GM18907 (cell line): ENCODE results near the gene CPNE6.

Experiments used
- ATAC-seq: cut with Tn5 transposase; IDR thresholded peaks from one replicate; pipeline ENCODE4 v1.9.1; 2021; ENCODE audit warnings: mild to moderate bottlenecking, moderate library complexity; ENCODE audit not compliant: unreplicated experiment

The CPNE6 gene

DNA sequence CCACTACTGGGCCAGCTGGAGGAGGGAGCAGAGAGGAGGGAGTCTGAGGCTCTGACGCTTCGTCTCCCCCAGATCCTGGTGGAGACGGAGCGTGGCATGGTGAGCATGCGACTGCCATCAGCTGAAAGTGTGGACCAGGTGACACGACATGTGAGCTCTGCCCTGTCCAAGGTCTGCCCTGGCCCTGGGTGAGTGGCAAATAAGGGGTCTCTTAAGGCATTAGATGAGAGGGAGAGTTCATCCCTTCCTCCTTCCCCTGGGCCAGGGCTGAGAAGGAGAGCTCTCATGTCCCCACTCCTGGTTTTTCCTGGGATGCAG lies 17.1 kb upstream of the CPNE6 start:
- no peak for ATAC-seq

DNA sequence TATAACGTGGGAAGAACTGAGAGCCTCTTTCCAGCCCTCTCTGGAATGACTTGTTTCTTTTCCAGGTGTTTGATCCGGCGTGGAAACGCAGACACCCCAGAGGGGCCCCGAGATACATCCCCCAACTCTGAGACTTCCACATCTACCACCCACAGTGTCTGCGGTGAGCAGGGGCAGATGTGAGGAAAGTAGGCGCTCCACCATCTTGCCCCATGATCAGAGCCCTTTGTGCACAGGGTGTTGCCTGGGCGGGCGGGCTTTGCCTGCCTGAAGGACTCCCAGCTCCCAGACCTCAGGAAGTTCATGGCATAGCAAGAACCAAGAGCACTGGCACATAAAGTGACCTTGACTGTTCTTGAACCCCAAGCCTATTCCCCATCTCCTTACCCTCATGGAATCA lies 16.7 kb upstream of the CPNE6 start:
- ATAC-seq = no peak

DNA sequence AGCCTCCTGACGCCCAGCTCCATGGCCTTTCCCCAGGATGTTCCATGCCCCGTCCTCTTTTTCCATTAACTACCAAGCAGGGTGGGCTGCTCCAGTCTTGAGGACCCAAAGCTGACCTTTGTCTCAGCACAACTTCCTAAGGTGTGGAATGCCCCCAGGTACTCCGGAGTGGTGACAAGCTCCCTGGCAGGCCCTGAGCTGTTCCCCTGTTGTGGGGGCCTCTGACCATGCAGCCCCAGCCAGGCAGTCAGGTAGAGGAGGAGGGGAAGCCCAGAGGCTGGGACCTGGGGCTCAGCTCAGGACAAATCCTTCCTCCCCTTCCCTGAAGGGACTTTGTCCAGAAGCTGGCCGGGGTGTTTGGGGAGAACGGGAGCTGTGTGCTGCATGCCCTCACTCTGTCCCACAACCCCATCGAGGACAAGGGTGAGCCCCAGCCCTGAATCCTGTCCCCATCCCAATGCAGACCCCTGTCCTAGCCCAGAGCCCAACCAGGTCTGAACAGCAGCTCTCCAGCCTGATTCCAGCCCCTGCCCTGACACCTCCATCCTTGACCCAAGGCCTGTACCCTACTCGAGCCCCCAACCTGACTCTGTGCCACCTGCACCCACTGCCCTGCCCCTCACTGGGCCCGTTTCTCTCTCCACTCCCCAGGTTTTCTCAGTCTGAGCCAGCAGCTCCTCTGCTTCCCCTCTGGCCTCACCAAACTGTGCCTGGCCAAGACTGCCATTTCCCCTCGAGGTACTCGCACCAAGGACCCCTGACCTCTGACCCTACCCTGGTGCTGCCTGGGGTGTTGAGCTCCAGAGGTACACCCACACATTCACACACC lies 15.2 kb upstream of the CPNE6 start:
- ATAC-seq = no peak

DNA sequence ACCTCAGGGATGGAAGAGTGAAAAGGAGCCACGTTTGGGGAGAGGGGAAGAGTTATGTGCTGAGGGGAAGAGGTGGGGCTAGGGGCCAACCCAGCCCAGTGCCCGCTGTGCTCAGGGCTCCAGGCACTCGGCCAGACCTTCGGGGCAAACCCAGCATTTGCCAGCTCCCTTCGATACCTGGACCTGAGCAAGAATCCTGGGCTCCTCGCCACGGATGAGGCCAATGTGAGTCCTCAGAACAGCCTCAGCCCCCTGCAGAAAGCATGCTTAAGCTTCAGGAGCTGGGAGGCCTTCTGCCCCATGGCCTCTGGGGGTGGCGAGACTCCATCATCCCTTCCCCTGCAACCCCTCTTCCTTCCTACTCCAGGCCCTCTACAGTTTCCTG lies 14.6 kb upstream of the CPNE6 start:
- ATAC-seq = no peak

- no peak for ATAC-seq
These were observed 14.1 kb upstream of the CPNE6 start for GRCh38 chr14:24057271-24057670.

GRCh38 chr14:24057867-24058259 lies 13.5 kb upstream of the CPNE6 start:
- peak; percentile 11 for ATAC-seq

DNA sequence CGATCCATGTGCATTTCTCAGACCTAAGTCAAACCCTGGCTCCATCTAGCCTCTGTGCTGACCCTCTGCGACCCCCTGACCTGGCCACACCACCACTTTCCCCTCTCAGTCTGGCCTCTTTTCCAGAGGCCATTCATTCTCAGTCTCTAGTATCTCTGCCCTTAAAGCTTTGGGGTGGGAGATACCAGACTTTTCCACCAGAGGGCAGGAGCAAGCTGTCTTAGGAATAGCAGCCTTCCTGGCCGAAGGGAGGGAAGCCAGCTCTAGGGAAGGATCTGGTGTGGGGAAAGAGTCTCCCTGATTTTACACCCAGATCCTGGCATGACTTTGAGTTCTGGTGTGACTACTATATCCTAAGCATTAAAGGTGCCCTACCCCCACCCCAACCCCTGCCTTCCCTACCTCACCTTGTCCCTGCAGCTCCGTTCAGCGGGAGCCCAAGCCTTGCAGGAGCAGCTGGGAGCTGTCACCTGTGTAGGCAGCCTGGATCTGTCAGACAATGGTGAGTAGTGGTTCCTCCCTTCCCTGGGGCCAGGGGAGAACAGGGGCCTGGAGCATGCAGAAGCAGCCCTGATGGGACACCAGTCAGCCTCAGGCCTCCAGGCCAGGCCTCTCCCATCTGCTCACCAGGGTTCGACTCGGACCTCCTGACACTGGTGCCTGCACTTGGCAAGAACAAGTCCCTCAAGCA lies 13.0 kb upstream of the CPNE6 start:
- ATAC-seq = peak; percentile 57

GRCh38 chr14:24058951-24059475 lies 12.3 kb upstream of the CPNE6 start:
- ATAC-seq = no peak

DNA sequence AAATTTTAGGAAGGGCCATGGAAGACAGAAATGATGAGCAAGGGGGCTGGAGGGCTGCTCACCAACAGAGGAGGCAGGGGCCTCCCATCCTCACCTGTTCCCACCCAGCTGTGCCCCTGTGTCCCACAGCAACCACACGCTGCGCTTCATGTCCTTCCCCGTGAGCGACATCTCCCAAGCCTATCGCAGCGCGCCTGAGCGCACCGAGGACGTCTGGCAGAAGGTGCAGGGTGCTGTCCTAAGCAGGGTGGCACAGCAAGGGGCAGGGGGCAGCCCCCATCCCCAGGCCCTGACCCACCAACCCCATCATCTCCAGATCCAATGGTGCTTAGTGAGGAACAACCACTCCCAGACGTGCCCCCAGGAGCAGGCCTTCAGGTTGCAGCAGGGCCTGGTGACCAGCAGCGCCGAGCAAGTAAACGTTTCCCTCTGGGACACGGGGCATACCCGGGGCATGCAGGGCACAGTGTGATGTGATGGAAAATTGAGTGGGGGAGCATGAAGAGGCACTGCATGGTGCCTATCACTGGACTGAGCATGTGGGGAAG lies 11.4 kb upstream of the CPNE6 start:
- no peak for ATAC-seq

GRCh38 chr14:24060443-24060842 lies 10.9 kb upstream of the CPNE6 start:
- ATAC-seq = no peak

DNA sequence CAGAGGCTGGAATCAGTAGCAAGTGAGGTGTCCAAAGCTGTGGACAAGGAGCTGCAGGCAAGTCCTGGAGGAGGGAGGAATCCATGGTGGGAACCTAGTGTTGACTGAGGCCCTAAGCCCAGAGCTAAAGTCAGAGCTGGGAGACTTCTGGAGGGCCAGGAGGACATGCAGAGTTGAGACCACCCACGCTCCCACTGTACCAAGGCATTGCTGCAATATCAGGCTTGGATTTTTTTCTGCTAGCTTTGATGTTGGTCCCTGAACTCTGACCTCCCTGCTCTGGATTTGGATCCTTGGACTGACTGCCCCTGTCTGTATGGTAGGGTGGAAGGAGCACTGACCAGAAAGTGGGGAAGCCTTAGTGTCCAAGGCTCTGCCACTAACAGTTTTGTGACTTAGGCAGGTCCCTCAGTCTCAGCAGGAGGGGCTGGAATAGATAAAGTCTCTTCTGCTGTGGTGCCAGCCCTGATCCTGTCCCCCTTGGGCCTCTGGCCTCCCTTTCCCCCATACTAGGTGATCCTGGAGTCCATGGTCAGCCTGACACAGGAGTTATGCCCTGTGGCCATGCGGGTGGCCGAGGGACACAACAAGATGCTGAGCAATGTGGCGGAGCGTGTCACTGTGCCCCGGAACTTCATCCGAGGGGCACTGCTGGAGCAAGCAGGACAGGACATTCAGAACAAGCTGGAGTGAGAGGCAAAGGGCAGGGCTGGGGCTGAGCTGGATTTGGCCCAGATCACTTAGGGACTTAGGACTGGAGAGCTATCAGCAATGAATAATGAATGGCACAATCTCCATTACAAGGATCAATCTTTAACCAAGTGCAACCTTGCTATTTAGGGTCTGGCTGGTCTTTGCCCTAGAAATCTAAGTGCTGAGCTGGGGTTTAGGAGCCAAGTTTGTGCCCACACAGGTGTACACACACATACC lies 10.1 kb upstream of the CPNE6 start:
- ATAC-seq = no peak

DNA sequence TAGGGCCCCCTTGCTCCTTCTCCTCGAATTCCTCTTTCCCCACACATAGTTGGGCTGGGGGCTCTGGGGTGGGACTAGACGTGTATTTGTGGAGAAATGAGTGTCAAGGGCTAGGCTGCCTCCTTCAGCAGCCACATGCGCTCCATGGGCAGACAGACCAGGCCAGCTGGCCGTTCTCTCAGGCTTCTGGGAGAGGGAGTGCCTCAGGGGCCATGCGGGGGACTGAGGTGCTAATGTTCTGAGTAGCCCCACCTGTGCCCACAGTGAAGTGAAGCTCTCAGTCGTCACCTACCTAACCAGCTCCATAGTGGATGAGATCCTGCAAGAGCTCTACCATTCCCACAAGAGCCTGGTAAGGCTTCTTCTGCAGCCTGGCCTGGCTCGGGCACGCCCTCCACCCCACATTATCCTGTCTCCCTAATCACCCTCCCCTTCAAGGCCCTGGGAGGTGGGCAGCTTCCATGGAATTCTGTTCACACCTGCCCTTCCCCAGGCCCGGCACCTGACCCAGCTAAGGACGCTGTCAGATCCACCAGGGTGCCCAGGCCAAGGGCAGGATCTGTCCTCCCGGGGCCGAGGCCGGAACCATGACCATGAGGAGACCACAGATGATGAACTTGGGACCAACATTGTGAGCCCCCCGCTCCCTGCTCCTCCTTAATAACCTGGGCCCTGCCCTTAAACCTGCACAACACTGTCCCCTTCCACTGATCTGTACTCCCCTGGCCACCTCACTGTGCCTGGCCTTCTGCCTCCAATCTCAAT lies 9.0 kb upstream of the CPNE6 start:
- ATAC-seq = no peak

- ATAC-seq = no peak
These were observed 8.0 kb upstream of the CPNE6 start for GRCh38 chr14:24063263-24063836.

DNA sequence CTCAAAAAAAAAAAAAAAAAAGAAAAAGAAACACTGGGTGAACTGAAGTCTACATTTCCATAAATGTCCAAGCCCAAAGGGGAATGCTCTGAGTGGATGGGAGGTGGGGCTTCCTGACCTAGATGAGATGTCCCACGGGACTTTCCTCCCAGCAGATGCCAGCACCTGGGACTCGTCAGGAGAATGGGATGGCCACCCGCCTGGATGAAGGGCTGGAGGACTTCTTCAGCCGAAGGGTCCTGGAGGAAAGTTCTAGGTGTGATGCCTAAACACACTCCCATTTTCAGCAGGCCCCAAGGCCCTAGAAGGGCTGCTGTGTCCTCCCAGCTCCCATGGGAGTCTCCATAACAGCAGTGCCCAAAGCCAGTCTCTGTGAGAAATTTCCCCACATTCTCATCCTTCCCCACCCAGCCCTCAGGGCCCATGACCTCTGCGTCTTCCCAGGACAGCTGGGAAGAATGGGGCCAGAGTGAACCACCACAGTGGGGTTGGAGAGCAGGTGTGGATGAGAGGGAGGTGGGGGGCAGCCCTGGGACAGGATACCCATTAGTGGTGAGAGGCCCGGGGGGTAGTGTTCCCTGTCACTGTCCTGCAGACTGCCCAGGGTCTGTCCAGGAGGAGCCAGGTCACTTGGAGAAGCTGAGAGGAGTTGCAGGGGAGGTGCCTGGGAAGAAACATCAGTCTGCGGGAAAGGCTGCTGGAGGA lies 7.1 kb upstream of the CPNE6 start:
- no peak for ATAC-seq

- ATAC-seq = no peak
These were observed 6.5 kb upstream of the CPNE6 start for GRCh38 chr14:24064856-24065255.

- no peak for ATAC-seq
These were observed 6.0 kb upstream of the CPNE6 start for GRCh38 chr14:24065408-24065807.

- no peak for ATAC-seq
These were observed 4.7 kb upstream of the CPNE6 start for GRCh38 chr14:24066496-24067132.

DNA sequence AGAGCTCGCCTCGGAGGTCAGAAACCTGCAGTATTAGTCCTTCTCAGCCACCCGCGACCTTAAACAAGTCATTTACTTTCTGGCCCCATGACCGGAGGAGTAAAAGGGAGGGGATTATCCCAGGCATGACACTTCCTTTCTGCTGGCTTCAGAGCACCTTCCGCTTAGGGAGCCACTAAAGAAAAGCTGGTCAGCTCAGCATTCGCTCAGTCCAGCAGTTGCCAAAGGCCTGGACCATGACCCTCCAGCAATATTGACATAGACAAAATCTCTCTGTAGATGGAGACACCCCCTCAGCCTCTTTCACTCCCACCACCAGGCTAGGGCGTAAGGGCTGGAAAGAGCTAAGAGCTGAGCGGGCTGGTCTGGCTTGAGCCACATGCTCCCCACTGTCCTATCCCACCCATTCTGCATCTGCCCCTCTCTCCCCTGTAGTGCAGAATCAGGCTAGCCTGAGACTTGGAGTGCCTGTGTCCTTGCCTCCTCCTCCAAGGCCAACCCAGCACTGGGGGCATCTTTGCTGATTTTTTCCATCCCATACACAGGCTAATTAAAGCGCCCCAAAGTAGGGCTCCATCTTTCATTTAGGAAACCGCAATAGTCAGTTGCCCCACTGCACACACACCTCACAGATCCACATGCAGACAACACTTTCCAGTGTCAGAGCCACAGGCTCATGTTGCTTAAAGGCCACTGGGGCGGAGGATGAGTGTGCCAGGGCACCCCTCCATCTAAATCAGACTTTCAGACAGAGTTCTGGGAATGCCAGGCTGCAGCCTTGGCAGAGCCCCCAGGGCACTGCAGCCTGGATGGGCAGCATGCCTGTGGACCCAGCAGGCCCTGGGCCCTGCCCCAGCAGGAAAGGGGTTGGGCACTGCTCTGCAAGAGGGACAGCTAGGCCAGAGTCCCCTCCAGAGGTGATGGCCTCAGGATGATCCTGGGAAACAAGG lies 4.0 kb upstream of the CPNE6 start:
- ATAC-seq = no peak
